HG03196 (cell line): ENCODE data around the gene SPATA6L.
A peak's percentile ranks its signal among the peaks of the same experiment; 100 is the strongest.
"Not testable (repeated sequence)": the region's sequence is repeated elsewhere in the genome, so short reads cannot be mapped to it uniquely, and the experiment has no call there.

ENCODE experiments used
- ATAC-seq: cut with Tn5 transposase; IDR thresholded peaks from one replicate; pipeline ENCODE4 v1.9.1; 2021; ENCODE audit not compliant: unreplicated experiment

SPATA6L gene

DNA sequence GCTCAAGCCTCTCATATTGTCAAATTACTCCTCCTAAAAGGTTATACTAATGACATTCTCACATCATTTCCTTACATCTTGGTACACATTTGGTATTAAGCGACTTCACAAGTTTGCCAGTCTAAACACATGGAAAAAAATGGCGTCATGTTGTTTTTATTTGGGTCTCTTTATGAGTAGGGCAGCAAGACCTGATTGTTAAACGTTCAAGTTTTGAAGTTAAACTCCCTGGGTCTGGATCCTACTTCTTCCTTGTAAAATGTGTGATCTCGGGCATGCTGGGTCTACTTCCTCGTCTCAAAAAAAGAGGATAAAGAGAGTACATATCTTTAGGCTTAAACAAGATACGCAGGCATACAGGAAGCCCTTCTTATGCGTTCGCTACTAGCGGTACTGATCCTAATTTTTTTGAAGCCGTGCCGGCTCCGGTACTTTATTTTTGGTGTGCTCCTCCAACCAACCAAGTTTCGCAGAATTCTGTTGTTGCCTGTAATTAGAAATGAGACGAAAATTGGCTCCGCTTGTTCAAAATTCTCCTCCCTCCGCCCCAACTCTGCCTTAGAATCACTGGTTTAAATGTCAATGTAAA lies 12.5 kb upstream of the SPATA6L start:
- no peak for ATAC-seq

GRCh38 chr9:4677392-4677791 lies 11.1 kb upstream of the SPATA6L start:
- ATAC-seq = no peak

- no peak for ATAC-seq
Observed at GRCh38 chr9:4674783-4675182, 8.5 kb upstream of the SPATA6L start.

DNA sequence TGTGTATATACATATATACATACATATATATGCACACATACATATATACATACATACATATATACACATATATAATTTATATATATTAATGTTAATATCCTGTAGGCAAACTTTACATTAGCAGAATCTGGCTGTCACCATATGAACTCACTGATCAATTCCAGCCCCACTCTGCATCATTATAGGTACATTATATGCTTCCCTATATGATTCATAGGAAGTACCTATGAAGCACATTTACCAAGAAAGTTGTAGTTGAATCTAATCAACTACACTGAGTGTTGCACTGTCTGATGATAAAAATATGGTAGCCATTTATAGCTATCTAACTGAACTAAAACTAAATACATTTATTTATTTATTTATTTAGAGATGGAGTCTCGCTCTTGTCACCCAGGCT lies 5.5 kb upstream of the SPATA6L start:
- no peak for ATAC-seq

- no peak for ATAC-seq
Observed at GRCh38 chr9:4670591-4670990, 4.3 kb upstream of the SPATA6L start.

- ATAC-seq = no peak
Observed at GRCh38 chr9:4669890-4670289, 3.6 kb upstream of the SPATA6L start.

GRCh38 chr9:4668604-4669003 lies 2.3 kb upstream of the SPATA6L start:
- no peak for ATAC-seq

DNA sequence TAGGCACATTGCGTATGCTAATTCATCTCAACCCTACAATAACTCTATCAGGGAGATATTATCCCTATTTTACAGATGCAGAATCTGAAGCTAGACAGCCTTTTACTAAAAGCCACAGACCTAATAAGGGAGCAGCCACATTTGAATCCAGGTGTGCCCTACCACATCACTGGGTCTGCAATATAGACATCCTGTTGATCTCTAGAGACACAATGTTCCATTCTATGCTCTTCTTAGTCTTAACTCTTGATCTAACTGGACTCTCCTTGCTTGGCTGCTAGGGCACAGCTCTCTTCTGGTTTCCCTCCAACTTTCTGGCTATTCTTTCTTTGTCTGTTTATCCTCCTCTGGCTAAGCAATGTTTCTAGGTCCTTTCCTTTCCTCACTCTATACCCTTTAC lies 1.4 kb upstream of the SPATA6L start:
- ATAC-seq = no peak

DNA sequence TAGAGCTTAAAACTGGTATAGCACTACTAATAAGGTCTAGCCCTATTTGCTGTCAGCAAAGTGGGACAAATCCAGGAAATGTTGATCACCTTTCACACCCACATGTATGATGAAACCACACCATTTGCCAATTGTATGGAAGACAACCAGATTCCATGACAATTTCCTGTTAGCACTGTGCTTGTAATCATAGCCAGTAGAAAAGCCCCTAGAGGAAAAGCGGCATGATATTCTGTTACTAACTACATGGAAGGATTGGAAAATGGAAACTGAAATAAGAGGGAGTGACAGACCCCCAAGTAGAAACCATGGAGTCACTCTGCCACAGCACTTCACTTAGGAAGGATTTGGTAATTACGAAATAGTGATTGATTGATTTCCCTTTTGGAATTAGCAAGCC lies 923 bp downstream of the SPATA6L start:
- ATAC-seq = no peak

- ATAC-seq = no peak
Observed at GRCh38 chr9:4663956-4664355, 2.3 kb downstream of the SPATA6L start.

GRCh38 chr9:4662989-4663792 lies 3.1 kb downstream of the SPATA6L start:
- ATAC-seq = peak; percentile 6

GRCh38 chr9:4662108-4662988 lies 3.9 kb downstream of the SPATA6L start, which contains the start of gene PLPP6:
TSS of gene PLPP6 (plus strand) at chr9:4662294. CDS start at chr9:4662376, 82 bp downstream.
- peak; percentile 87 for ATAC-seq

DNA sequence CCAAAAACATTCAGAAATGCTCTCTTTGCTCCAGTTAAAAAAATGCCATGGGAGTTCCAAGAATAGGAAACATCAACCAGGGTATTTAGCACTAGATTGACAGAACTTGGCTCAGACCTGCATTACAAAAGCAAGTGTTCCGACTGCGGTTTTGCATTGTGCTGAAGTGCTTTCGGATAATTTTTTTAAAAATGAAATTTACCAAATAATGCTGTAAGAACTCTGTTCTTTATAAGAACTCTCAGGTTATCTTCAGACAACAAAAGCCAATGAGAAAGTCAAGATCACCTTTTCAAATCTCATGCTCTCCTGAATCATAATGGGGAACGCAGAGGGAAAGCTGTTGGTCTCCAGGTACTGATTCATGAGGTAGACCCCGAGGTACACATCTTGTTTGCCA lies 4.7 kb downstream of the SPATA6L start:
- ATAC-seq = no peak

- no peak for ATAC-seq
Observed at GRCh38 chr9:4661165-4661564, 5.1 kb downstream of the SPATA6L start.

DNA sequence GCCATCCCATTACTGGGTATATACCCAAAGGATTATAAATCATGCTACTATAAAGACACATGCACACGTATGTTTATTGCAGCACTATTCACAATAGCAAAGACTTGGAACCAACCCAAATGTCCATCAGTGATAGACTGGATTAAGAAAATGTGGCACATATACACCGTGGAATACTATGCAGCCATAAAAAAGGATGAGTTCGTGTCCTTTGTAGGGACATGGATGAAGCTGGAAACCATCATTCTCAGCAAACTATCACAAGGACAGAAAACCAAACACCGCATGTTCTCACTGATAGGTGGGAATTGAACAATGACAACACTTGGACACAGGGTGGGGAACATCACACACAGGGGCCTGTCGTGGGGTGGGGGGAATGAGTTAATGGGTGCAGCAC lies 5.6 kb downstream of the SPATA6L start:
- ATAC-seq = not testable (repeated sequence)

GRCh38 chr9:4657426-4658159 lies 8.7 kb downstream of the SPATA6L start:
- no peak for ATAC-seq

- ATAC-seq = no peak
Observed at GRCh38 chr9:4656621-4657020, 9.7 kb downstream of the SPATA6L start.

- not testable (repeated sequence) for ATAC-seq
Observed at GRCh38 chr9:4656196-4656595, 10.1 kb downstream of the SPATA6L start.

DNA sequence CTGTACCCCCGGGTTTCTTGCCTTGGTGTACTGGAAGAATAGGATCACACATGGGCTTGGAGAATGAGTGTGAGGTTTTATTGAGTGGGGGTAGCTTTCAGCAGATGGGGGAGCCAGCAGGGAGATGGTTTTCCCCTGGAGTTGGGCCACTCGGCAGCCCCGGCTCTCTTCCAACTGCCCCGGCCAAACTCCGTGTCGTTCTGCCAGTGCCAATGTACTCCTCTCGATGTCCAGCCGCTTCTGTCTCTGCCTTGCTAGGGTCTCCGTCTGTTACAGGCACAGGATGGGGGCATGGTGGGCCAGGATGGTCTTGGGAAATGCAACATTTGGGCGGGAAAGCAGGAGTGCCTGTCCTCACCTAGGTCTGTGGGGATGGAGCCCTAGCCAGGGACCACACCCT lies 11.7 kb downstream of the SPATA6L start:
- no peak for ATAC-seq

DNA sequence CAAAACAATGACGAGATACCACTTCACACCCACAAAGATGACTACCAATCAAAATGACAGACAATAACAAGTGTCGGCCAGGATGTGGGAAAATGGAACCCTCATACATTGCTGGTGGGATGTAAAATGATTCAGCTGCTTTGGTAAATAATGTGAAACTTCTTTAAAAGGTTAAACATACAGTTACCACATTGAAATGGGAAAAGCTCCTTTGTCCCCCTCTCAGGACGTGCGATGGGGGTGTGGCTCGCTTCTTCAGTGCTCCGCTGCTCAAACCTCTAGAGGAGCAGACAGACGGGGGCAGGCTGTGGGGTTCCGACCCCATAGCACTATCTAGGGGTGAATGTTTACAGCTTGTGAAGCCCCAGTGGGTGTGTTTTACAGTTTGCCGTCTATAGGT lies 12.2 kb downstream of the SPATA6L start:
- ATAC-seq = no peak

DNA sequence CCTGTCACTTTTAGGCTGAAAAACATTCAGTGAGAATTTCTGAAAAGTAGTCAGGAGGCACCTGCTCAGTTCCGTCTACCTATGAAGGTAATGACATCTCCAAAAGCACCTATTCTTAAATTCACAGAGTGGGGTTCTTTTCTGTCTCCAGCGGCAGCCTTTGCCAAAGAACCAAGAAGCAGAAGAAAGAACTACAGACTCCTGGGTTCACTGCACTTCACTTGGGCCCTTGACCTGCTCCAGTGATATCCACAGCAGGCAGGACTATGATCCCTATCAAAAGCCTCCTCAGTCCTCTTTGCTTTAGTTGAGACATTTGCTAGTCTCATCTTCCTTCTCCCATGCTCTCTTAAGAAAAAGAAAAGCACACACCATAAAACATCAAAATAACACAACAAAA lies 23.9 kb downstream of the SPATA6L start:
- ATAC-seq = no peak
